GM23338 (cell line): ENCODE data around the gene ITPRID1.

Experiments used
- EZH2 ChIP-seq: fragments of 200-600 bp; sonication (generic); IDR thresholded peaks from one replicate; pipeline ENCODE4 v1.8.0; 2017; ENCODE audit warnings: antibody characterized with exemption, mild to moderate bottlenecking, low read depth; ENCODE audit not compliant: unreplicated experiment
- EZH2phosphoT487 ChIP-seq: fragments of 200-600 bp; sonication (generic); IDR thresholded peaks from one replicate; pipeline ENCODE4 v1.8.1; 2018; ENCODE audit warnings: antibody characterized with exemption; ENCODE audit not compliant: unreplicated experiment
- NANOG ChIP-seq: IDR thresholded peaks from 2 replicates; pipeline ENCODE4 v1.6.1; 2016; ENCODE audit warnings: antibody characterized with exemption, borderline replicate concordance
- POLR2AphosphoS5 ChIP-seq: IDR thresholded peaks from 2 replicates; pipeline ENCODE4 v1.6.1; 2016; ENCODE audit warnings: antibody characterized with exemption, low read depth
- ZNF331 ChIP-seq: fragments of 250-450 bp; sonication (Bioruptor Pico); IDR thresholded peaks from 2 replicates; pipeline ENCODE4 v1.5.0; 2020; ENCODE audit warnings: low read depth, mild to moderate bottlenecking, moderate library complexity
- TF ChIP-seq, protein P1 (sequence below), 2 experiments: fragments of 200-600 bp in 1 of 2; sonication (generic) in 1 of 2; conservative IDR thresholded peaks; 2 replicates each; pipeline versions ENCODE4 v1.5.1 to v1.6.1; 2016 to 2017; ENCODE audit warnings: antibody characterized with exemption in 2 of 2, low read depth in 2 of 2, mild to moderate bottlenecking in 2 of 2, moderate library complexity in 1 of 2
- TF ChIP-seq, protein P2 (sequence below): IDR thresholded peaks from one replicate; pipeline ENCODE4 v1.6.1; 2018; ENCODE audit warnings: antibody characterized with exemption; ENCODE audit not compliant: unreplicated experiment
- TF ChIP-seq, protein P3 (sequence below): fragments of 250-450 bp; sonication (Bioruptor Pico); IDR thresholded peaks from 2 replicates; pipeline ENCODE4 v1.5.0; 2020; ENCODE audit warnings: mild to moderate bottlenecking, moderate library complexity

DNA sequence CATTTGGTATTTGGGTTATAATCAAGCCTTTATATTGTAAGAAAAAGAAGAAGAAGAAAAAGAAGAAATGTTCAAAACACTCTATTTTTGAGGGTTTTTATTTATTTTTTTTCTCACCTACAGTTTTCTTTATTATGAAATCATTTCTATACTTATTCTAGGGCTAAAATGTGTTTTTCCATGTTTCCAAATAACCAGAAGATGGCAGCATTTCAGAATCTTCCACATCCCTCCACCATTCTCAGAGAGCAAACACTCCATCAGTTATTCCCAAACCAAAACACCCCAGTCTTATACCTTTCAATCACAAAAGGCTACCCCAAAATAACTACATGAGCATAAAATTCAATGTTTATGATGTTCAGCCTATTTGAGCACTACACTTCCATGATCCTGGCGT, 134.4 kb downstream of the ITPRID1 start:
- TF ChIP-seq, protein P1, sequence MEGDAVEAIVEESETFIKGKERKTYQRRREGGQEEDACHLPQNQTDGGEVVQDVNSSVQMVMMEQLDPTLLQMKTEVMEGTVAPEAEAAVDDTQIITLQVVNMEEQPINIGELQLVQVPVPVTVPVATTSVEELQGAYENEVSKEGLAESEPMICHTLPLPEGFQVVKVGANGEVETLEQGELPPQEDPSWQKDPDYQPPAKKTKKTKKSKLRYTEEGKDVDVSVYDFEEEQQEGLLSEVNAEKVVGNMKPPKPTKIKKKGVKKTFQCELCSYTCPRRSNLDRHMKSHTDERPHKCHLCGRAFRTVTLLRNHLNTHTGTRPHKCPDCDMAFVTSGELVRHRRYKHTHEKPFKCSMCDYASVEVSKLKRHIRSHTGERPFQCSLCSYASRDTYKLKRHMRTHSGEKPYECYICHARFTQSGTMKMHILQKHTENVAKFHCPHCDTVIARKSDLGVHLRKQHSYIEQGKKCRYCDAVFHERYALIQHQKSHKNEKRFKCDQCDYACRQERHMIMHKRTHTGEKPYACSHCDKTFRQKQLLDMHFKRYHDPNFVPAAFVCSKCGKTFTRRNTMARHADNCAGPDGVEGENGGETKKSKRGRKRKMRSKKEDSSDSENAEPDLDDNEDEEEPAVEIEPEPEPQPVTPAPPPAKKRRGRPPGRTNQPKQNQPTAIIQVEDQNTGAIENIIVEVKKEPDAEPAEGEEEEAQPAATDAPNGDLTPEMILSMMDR (conservative IDR thresholded peaks at IDR 0.05; ENCODE audit: low read depth in 2 of 2): peak; percentile 53 to 62
- no peak for TF ChIP-seq ZNF331 (CRISPR knock-in tag)
- TF ChIP-seq POLR2AphosphoS5: no peak
- TF ChIP-seq EZH2phosphoT487: no peak
- TF ChIP-seq, protein P2, sequence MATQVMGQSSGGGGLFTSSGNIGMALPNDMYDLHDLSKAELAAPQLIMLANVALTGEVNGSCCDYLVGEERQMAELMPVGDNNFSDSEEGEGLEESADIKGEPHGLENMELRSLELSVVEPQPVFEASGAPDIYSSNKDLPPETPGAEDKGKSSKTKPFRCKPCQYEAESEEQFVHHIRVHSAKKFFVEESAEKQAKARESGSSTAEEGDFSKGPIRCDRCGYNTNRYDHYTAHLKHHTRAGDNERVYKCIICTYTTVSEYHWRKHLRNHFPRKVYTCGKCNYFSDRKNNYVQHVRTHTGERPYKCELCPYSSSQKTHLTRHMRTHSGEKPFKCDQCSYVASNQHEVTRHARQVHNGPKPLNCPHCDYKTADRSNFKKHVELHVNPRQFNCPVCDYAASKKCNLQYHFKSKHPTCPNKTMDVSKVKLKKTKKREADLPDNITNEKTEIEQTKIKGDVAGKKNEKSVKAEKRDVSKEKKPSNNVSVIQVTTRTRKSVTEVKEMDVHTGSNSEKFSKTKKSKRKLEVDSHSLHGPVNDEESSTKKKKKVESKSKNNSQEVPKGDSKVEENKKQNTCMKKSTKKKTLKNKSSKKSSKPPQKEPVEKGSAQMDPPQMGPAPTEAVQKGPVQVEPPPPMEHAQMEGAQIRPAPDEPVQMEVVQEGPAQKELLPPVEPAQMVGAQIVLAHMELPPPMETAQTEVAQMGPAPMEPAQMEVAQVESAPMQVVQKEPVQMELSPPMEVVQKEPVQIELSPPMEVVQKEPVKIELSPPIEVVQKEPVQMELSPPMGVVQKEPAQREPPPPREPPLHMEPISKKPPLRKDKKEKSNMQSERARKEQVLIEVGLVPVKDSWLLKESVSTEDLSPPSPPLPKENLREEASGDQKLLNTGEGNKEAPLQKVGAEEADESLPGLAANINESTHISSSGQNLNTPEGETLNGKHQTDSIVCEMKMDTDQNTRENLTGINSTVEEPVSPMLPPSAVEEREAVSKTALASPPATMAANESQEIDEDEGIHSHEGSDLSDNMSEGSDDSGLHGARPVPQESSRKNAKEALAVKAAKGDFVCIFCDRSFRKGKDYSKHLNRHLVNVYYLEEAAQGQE: no peak
- TF ChIP-seq, protein P3, sequence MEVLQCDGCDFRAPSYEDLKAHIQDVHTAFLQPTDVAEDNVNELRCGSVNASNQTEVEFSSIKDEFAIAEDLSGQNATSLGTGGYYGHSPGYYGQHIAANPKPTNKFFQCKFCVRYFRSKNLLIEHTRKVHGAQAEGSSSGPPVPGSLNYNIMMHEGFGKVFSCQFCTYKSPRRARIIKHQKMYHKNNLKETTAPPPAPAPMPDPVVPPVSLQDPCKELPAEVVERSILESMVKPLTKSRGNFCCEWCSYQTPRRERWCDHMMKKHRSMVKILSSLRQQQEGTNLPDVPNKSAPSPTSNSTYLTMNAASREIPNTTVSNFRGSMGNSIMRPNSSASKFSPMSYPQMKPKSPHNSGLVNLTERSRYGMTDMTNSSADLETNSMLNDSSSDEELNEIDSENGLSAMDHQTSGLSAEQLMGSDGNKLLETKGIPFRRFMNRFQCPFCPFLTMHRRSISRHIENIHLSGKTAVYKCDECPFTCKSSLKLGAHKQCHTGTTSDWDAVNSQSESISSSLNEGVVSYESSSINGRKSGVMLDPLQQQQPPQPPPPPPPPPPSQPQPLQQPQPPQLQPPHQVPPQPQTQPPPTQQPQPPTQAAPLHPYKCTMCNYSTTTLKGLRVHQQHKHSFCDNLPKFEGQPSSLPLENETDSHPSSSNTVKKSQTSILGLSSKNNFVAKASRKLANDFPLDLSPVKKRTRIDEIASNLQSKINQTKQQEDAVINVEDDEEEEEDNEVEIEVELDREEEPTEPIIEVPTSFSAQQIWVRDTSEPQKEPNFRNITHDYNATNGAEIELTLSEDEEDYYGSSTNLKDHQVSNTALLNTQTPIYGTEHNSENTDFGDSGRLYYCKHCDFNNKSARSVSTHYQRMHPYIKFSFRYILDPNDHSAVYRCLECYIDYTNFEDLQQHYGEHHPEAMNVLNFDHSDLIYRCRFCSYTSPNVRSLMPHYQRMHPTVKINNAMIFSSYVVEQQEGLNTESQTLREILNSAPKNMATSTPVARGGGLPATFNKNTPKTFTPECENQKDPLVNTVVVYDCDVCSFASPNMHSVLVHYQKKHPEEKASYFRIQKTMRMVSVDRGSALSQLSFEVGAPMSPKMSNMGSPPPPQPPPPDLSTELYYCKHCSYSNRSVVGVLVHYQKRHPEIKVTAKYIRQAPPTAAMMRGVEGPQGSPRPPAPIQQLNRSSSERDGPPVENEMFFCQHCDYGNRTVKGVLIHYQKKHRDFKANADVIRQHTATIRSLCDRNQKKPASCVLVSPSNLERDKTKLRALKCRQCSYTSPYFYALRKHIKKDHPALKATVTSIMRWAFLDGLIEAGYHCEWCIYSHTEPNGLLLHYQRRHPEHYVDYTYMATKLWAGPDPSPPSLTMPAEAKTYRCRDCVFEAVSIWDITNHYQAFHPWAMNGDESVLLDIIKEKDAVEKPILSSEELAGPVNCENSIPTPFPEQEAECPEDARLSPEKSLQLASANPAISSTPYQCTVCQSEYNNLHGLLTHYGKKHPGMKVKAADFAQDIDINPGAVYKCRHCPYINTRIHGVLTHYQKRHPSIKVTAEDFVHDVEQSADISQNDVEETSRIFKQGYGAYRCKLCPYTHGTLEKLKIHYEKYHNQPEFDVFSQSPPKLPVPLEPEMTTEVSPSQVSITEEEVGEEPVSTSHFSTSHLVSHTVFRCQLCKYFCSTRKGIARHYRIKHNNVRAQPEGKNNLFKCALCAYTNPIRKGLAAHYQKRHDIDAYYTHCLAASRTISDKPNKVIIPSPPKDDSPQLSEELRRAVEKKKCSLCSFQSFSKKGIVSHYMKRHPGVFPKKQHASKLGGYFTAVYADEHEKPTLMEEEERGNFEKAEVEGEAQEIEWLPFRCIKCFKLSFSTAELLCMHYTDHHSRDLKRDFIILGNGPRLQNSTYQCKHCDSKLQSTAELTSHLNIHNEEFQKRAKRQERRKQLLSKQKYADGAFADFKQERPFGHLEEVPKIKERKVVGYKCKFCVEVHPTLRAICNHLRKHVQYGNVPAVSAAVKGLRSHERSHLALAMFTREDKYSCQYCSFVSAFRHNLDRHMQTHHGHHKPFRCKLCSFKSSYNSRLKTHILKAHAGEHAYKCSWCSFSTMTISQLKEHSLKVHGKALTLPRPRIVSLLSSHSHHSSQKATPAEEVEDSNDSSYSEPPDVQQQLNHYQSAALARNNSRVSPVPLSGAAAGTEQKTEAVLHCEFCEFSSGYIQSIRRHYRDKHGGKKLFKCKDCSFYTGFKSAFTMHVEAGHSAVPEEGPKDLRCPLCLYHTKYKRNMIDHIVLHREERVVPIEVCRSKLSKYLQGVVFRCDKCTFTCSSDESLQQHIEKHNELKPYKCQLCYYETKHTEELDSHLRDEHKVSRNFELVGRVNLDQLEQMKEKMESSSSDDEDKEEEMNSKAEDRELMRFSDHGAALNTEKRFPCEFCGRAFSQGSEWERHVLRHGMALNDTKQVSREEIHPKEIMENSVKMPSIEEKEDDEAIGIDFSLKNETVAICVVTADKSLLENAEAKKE: no peak
- TF ChIP-seq NANOG: no peak
- no peak for TF ChIP-seq EZH2
